ENCODE data around the gene CAPZB.

Gene CAPZB

GRCh38 chr1:19464696-19465095 is 20.6 kb downstream of the CAPZB start:
- DNase-seq (ENCODE audit: insufficient read length, low spot score) (no peak), FAIRE-seq (no peak)
- no peak for TF ChIP-seq PAX5 (IDR thresholded peaks at IDR 0.05; ENCODE audit: insufficient read depth, low read length, severe bottlenecking)
- no peak for TF ChIP-seq POLR2A (IDR thresholded peaks at IDR 0.05; ENCODE audit: low read depth, low read length)
- TF ChIP-seq POU2F2 (IDR thresholded peaks at IDR 0.05; ENCODE audit: low read depth, low read length), result no peak
- no peak for TF ChIP-seq POLR2AphosphoS5 (IDR thresholded peaks at IDR 0.05; ENCODE audit: low read depth, low read length)
- TF ChIP-seq SPI1 (IDR thresholded peaks at IDR 0.05; ENCODE audit: low read depth, low read length), result no peak
- TF ChIP-seq TAF1 (IDR thresholded peaks at IDR 0.05; ENCODE audit: low read depth, low read length), result no peak

GRCh38 chr1:19463504-19463803 is 21.9 kb downstream of the CAPZB start:
- TF ChIP-seq PAX5 (IDR thresholded peaks at IDR 0.05; ENCODE audit: insufficient read depth, low read length, severe bottlenecking) (no peak), SPI1 (IDR thresholded peaks at IDR 0.05; ENCODE audit: low read depth, low read length) (no peak), POU2F2 (IDR thresholded peaks at IDR 0.05; ENCODE audit: low read depth, low read length) (no peak), POLR2A (IDR thresholded peaks at IDR 0.05; ENCODE audit: low read depth, low read length) (no peak), POLR2AphosphoS5 (IDR thresholded peaks at IDR 0.05; ENCODE audit: low read depth, low read length) (no peak), TAF1 (IDR thresholded peaks at IDR 0.05; ENCODE audit: low read depth, low read length) (no peak)
- DNase-seq (ENCODE audit: insufficient read length, low spot score), result no peak
- FAIRE-seq, result no peak

GRCh38 chr1:19462781-19463503 is 22.4 kb downstream of the CAPZB start:
- peak; percentile 19; the same call in 1 of the 2 replicates for TF ChIP-seq SPI1 (IDR thresholded peaks at IDR 0.05; ENCODE audit: low read depth, low read length)
- TF ChIP-seq POU2F2 (IDR thresholded peaks at IDR 0.05; ENCODE audit: low read depth, low read length), result no peak
- FAIRE-seq (peak; percentile 70), DNase-seq (ENCODE audit: insufficient read length, low spot score) (no peak)

DNA sequence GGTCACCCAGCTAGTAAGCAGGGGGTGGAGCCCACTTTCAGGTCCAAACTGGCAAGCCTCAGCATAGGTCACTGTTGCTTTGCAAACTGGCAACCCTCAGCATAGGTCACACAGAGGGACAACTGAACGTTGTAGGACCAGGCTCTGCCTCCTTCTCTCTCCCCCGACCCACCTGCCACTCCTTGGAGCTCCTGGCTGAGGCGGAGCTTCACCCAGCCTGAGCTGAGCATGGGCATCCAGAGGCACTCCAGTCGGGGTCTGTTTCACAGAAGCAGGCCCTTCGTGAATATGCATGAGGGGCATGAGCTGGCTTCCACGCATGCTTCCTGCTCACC is 24.2 kb downstream of the CAPZB start:
- DNase-seq (ENCODE audit: insufficient read length, low spot score) (no peak), FAIRE-seq (no peak)
- TF ChIP-seq TAF1 (IDR thresholded peaks at IDR 0.05; ENCODE audit: low read depth, low read length) (no peak), POLR2AphosphoS5 (IDR thresholded peaks at IDR 0.05; ENCODE audit: low read depth, low read length) (no peak), PAX5 (IDR thresholded peaks at IDR 0.05; ENCODE audit: insufficient read depth, low read length, severe bottlenecking) (no peak), SPI1 (IDR thresholded peaks at IDR 0.05; ENCODE audit: low read depth, low read length) (no peak), POU2F2 (IDR thresholded peaks at IDR 0.05; ENCODE audit: low read depth, low read length) (no peak), POLR2A (IDR thresholded peaks at IDR 0.05; ENCODE audit: low read depth, low read length) (no peak)

- no peak for FAIRE-seq
- no peak for DNase-seq (ENCODE audit: insufficient read length, low spot score)
- no peak for TF ChIP-seq POLR2A (IDR thresholded peaks at IDR 0.05; ENCODE audit: low read depth, low read length)
- no peak for TF ChIP-seq POU2F2 (IDR thresholded peaks at IDR 0.05; ENCODE audit: low read depth, low read length)
- no peak for TF ChIP-seq PAX5 (IDR thresholded peaks at IDR 0.05; ENCODE audit: insufficient read depth, low read length, severe bottlenecking)
- TF ChIP-seq SPI1 (IDR thresholded peaks at IDR 0.05; ENCODE audit: low read depth, low read length), result no peak
- no peak for TF ChIP-seq TAF1 (IDR thresholded peaks at IDR 0.05; ENCODE audit: low read depth, low read length)
- TF ChIP-seq POLR2AphosphoS5 (IDR thresholded peaks at IDR 0.05; ENCODE audit: low read depth, low read length), result no peak
Observed at GRCh38 chr1:19460535-19461219, 24.7 kb downstream of the CAPZB start.

- FAIRE-seq, result no peak
- no peak for DNase-seq (ENCODE audit: insufficient read length, low spot score)
- TF ChIP-seq SPI1 (IDR thresholded peaks at IDR 0.05; ENCODE audit: low read depth, low read length) (no peak), POLR2A (IDR thresholded peaks at IDR 0.05; ENCODE audit: low read depth, low read length) (no peak), TAF1 (IDR thresholded peaks at IDR 0.05; ENCODE audit: low read depth, low read length) (no peak), POLR2AphosphoS5 (IDR thresholded peaks at IDR 0.05; ENCODE audit: low read depth, low read length) (no peak), PAX5 (IDR thresholded peaks at IDR 0.05; ENCODE audit: insufficient read depth, low read length, severe bottlenecking) (no peak), POU2F2 (IDR thresholded peaks at IDR 0.05; ENCODE audit: low read depth, low read length) (no peak)
Observed at GRCh38 chr1:19458815-19459417, 26.4 kb downstream of the CAPZB start.

- FAIRE-seq, result no peak
- no peak for TF ChIP-seq TAF1 (IDR thresholded peaks at IDR 0.05; ENCODE audit: low read depth, low read length)
- no peak for TF ChIP-seq PAX5 (IDR thresholded peaks at IDR 0.05; ENCODE audit: insufficient read depth, low read length, severe bottlenecking)
- no peak for TF ChIP-seq POLR2A (IDR thresholded peaks at IDR 0.05; ENCODE audit: low read depth, low read length)
- TF ChIP-seq POU2F2 (IDR thresholded peaks at IDR 0.05; ENCODE audit: low read depth, low read length), result no peak
- no peak for TF ChIP-seq POLR2AphosphoS5 (IDR thresholded peaks at IDR 0.05; ENCODE audit: low read depth, low read length)
- TF ChIP-seq SPI1 (IDR thresholded peaks at IDR 0.05; ENCODE audit: low read depth, low read length), result no peak
- no peak for DNase-seq (ENCODE audit: insufficient read length, low spot score)
Observed at GRCh38 chr1:19457607-19458006, 27.7 kb downstream of the CAPZB start.

GRCh38 chr1:19456968-19457441 is 28.3 kb downstream of the CAPZB start:
- DNase-seq (ENCODE audit: insufficient read length, low spot score), result no peak
- no peak for FAIRE-seq
- TF ChIP-seq POLR2AphosphoS5 (IDR thresholded peaks at IDR 0.05; ENCODE audit: low read depth, low read length), result no peak
- TF ChIP-seq TAF1 (IDR thresholded peaks at IDR 0.05; ENCODE audit: low read depth, low read length), result no peak
- no peak for TF ChIP-seq PAX5 (IDR thresholded peaks at IDR 0.05; ENCODE audit: insufficient read depth, low read length, severe bottlenecking)
- no peak for TF ChIP-seq SPI1 (IDR thresholded peaks at IDR 0.05; ENCODE audit: low read depth, low read length)
- no peak for TF ChIP-seq POLR2A (IDR thresholded peaks at IDR 0.05; ENCODE audit: low read depth, low read length)
- no peak for TF ChIP-seq POU2F2 (IDR thresholded peaks at IDR 0.05; ENCODE audit: low read depth, low read length)

GRCh38 chr1:19455353-19455752 is 30.0 kb downstream of the CAPZB start:
- FAIRE-seq, result no peak
- DNase-seq (ENCODE audit: insufficient read length, low spot score), result no peak
- TF ChIP-seq POLR2A (IDR thresholded peaks at IDR 0.05; ENCODE audit: low read depth, low read length) (no peak), POU2F2 (IDR thresholded peaks at IDR 0.05; ENCODE audit: low read depth, low read length) (no peak), SPI1 (IDR thresholded peaks at IDR 0.05; ENCODE audit: low read depth, low read length) (no peak), POLR2AphosphoS5 (IDR thresholded peaks at IDR 0.05; ENCODE audit: low read depth, low read length) (no peak), PAX5 (IDR thresholded peaks at IDR 0.05; ENCODE audit: insufficient read depth, low read length, severe bottlenecking) (no peak), TAF1 (IDR thresholded peaks at IDR 0.05; ENCODE audit: low read depth, low read length) (no peak)
